ENCODE measurements around the gene STEAP1B. TPM values are rescaled to one million over a fixed set of nuclear protein-coding genes. Genes with fewer than 3 reads are reported as not detected.

The STEAP1B gene
- total RNA-seq, 2 donors from 2014 or later: 0.32 TPM; not detected in 1

DNA sequence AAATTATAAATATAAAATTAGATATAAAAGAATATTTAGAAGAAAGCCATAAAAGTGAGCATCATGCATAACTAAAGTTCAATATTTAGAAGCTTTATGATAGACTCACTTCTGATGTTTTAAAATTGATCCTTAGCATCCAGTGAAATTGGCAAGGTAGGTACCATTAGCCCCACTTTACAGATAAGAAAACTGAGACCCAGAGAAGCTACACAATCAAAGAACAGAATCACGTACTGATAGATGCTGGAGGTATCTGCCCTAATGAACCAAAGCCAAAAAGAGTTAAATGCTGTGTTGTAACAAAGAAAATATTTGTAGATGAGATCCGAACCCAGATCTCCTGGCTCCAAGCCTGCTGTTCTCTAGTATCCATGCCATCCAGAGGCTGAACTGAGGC, 100.4 kb downstream of the STEAP1B start:
- no peak for ATAC-seq (replicated peaks)
- Mint-ChIP-seq H3K9me3 (no peaks in the 10 kb centered on the region), H3K27ac (no peak overlapping the region), H3K4me3 (no peak overlapping the region), H3K27me3 (peaks cover 1% of the 10 kb centered on the region), H3K4me1 (peaks cover 9% of the 10 kb centered on the region), H3K36me3 (ENCODE audit: low read depth) (no peaks in the 10 kb centered on the region)

- H3K4me1 Mint-ChIP-seq: peaks cover 9% of the 10 kb centered on the region
- H3K27me3 Mint-ChIP-seq: peaks cover 4% of the 10 kb centered on the region
- no peak overlapping the region for H3K27ac Mint-ChIP-seq
- ATAC-seq (replicated peaks): no peak
- no peak overlapping the region for H3K4me3 Mint-ChIP-seq
- no peaks in the 10 kb centered on the region for H3K36me3 Mint-ChIP-seq (ENCODE audit: low read depth)
- no peaks in the 10 kb centered on the region for H3K9me3 Mint-ChIP-seq
Measured at GRCh38 chr7:22399091-22399490, 100.9 kb downstream of the STEAP1B start.

DNA sequence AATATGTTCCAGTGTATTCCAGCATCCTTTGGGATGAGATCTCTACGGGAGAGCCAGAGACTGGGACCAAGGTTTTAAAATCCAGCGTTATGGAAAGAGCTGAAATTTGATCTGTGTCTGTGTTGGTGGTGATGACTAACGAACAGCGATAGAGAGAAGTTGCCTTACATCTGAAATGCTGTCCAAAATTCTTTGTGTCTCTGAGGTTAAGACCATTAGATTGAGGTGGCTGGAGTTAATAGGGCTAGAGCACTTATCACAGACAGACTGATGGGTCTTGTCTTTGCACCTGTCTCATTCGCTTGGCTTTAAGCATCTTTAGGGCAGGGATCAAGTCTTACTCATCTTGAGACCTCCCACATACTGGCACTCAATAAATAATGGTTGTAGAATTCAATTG, 102.0 kb downstream of the STEAP1B start:
- H3K27me3 Mint-ChIP-seq: peaks cover 9% of the 10 kb centered on the region
- no peaks in the 10 kb centered on the region for H3K9me3 Mint-ChIP-seq
- H3K4me3 Mint-ChIP-seq: no peak overlapping the region
- H3K36me3 Mint-ChIP-seq (ENCODE audit: low read depth): no peaks in the 10 kb centered on the region
- no peak overlapping the region for H3K27ac Mint-ChIP-seq
- ATAC-seq (replicated peaks): no peak
- H3K4me1 Mint-ChIP-seq: peaks cover 4% of the 10 kb centered on the region

- Mint-ChIP-seq H3K4me3 (no peak overlapping the region), H3K9me3 (no peaks in the 10 kb centered on the region), H3K36me3 (ENCODE audit: low read depth) (no peaks in the 10 kb centered on the region), H3K27ac (no peak overlapping the region), H3K27me3 (peaks cover 9% of the 10 kb centered on the region), H3K4me1 (no peaks in the 10 kb centered on the region)
- no peak for ATAC-seq (replicated peaks)
Measured at GRCh38 chr7:22395222-22395621, 104.8 kb downstream of the STEAP1B start.

DNA sequence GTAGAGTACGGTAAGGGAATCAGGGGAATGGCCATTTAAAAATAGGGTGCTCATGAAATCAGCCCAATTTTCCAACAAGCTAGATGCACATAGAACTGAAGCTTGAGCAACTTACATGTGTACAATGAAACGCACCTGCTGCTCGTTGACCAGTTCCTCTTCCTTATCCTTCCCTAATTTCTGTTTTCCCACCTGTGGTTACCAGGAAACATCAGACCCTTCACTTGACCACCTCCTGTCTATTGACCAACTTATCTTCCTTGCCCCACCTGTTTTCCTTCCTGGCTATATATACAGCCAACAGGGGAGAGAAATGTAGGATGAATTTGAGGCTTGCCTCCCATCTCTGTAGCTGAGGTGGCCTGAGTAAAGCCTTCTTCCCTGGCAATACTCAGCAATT, 105.2 kb downstream of the STEAP1B start:
- no peak for ATAC-seq (replicated peaks)
- Mint-ChIP-seq H3K9me3 (no peaks in the 10 kb centered on the region), H3K4me3 (no peak overlapping the region), H3K36me3 (ENCODE audit: low read depth) (no peaks in the 10 kb centered on the region), H3K4me1 (no peaks in the 10 kb centered on the region), H3K27ac (no peak overlapping the region), H3K27me3 (peaks cover 9% of the 10 kb centered on the region)

- H3K36me3 Mint-ChIP-seq (ENCODE audit: low read depth): no peaks in the 10 kb centered on the region
- peaks cover 9% of the 10 kb centered on the region for H3K27me3 Mint-ChIP-seq
Measured at GRCh38 chr7:22393913-22394729, 105.9 kb downstream of the STEAP1B start.

DNA sequence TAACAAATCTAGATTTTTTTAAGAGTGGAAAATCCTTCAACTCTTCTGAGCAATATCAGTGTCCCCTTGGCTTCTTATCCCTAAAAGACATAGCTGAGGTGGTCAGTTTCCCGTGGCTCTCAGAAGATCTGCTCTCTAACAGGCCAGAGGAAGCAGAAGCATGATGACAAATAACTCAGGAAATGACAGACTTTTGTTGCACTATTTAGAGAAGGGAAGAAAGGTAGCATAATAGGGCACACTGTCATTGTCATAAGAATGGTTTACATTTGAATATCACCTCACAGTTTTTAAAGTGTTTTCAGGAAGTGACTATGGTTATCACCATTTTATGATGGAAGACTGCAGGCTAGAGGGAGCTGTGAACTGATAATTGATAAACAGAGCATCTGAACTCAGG, 109.5 kb downstream of the STEAP1B start:
- peak; percentile 12 for ATAC-seq (replicated peaks)
- Mint-ChIP-seq H3K27me3 (peaks cover 13% of the 10 kb centered on the region), H3K27ac (no peak overlapping the region), H3K4me3 (no peak overlapping the region), H3K9me3 (no peaks in the 10 kb centered on the region), H3K4me1 (no peaks in the 10 kb centered on the region), H3K36me3 (ENCODE audit: low read depth) (no peaks in the 10 kb centered on the region)

More at GRCh38 chr7:22393913-22394729, 105.9 kb downstream of the STEAP1B start:
- Mint-ChIP-seq H3K4me3 (no peak overlapping the region), H3K4me1 (no peaks in the 10 kb centered on the region), H3K27ac (no peak overlapping the region), H3K9me3 (no peaks in the 10 kb centered on the region)
- no peak for ATAC-seq (replicated peaks)

DNA sequence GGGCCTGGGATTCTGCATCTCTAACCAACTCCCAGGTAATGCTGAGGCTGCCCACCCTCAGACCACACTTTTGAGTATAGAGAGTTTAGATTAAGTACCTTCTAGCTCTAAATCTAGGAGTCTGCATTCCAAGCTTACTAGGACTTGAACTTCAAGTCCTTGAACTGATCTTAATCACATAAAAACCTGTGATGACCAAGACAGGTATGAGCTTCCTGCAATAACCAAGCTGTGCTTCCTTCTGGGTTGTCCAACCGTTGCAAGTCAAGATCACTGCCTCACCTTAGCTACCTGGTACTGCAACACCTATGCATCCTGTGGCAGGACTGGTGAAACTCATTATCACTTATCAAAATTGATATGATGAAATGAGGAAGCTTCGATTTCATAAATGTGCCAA, 110.1 kb downstream of the STEAP1B start:
- Mint-ChIP-seq H3K9me3 (no peaks in the 10 kb centered on the region), H3K27ac (no peak overlapping the region), H3K36me3 (ENCODE audit: low read depth) (no peaks in the 10 kb centered on the region), H3K4me3 (no peak overlapping the region), H3K4me1 (no peaks in the 10 kb centered on the region), H3K27me3 (peaks cover 13% of the 10 kb centered on the region)
- ATAC-seq (replicated peaks): no peak

DNA sequence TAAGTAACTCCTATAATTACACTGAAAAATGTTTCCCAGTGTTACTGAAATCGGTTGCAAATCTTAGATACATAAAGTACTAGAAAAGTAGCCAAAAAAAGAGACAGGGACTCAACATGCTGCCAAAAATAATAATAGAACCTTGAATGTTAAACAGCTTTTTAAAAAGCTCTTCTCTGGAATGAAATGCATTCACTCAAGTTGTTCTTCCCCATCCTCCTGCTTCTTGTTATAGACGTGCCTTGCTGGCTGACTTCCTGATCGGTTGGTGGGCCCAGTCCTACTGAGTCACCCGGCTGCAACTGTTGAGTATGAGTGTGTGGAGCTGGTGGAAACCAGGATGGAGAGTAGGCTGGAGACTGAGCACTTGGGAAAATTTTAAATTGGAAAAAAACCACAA, 112.4 kb downstream of the STEAP1B start:
- Mint-ChIP-seq H3K36me3 (ENCODE audit: low read depth) (no peaks in the 10 kb centered on the region), H3K27me3 (peaks cover 5% of the 10 kb centered on the region)

DNA sequence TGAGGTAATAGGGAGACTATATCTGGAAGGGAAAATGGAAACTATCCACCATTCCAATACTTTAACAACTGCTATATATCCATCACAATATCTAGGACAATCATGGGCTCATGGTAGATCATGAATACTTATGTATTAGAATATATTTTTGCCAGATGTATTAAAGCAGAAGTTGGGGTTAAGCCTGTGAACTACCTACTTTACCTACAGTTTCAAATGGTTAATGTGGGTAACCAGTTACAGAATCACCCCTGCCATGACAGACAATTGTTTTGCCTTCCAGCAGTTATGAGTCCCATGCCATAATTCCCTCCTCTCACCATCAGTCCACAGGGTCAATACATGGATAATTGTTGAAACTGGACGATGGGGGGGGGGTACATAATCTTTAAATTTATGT, 113.1 kb downstream of the STEAP1B start:
- no peaks in the 10 kb centered on the region for H3K36me3 Mint-ChIP-seq (ENCODE audit: low read depth)
- peaks cover 7% of the 10 kb centered on the region for H3K27me3 Mint-ChIP-seq
- H3K4me3 Mint-ChIP-seq: no peak overlapping the region
- H3K9me3 Mint-ChIP-seq: no peaks in the 10 kb centered on the region
- ATAC-seq (replicated peaks): no peak
- no peaks in the 10 kb centered on the region for H3K4me1 Mint-ChIP-seq
- H3K27ac Mint-ChIP-seq: no peak overlapping the region

More for the DNA sequence above, 112.4 kb downstream of the STEAP1B start:
- H3K4me3 Mint-ChIP-seq: no peak overlapping the region
- no peak overlapping the region for H3K27ac Mint-ChIP-seq
- no peak for ATAC-seq (replicated peaks)
- no peaks in the 10 kb centered on the region for H3K9me3 Mint-ChIP-seq
- H3K4me1 Mint-ChIP-seq: no peaks in the 10 kb centered on the region

DNA sequence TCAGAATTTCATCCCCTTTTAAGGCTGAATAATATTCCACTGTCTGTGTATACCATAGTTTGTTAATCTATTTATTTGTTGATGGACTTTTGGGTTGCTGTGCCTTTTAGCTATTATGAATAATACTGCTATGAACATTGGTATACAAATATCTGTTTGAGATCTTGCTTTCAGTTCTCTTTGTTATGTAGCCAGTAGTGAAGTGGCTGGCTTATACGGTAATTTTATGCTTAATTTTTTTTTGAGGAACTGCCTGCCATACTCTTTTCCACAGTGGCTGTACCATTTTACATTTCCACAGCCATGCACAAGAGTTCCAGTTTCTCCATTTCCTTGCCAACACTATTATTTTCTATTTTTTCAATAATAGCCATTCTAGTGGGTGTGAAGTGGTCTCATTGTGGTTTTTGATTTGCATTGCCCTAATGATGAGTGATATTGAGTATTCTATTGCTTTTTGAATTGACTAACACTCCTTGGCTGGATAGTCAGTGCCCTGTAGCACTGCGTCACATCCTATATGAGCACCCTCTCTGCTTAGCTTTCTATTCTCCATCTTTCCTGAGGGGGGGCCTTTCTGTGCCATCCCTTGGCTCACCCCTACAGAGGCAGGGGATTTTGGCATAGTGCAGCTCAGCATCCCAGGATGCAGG, 113.7 kb downstream of the STEAP1B start:
- no peaks in the 10 kb centered on the region for H3K9me3 Mint-ChIP-seq
- H3K4me1 Mint-ChIP-seq: no peaks in the 10 kb centered on the region
- H3K36me3 Mint-ChIP-seq (ENCODE audit: low read depth): no peaks in the 10 kb centered on the region
- no peak overlapping the region for H3K27ac Mint-ChIP-seq
- peaks cover 7% of the 10 kb centered on the region for H3K27me3 Mint-ChIP-seq
- ATAC-seq (replicated peaks): no peak
- H3K4me3 Mint-ChIP-seq: no peak overlapping the region

- no peak overlapping the region for H3K4me3 Mint-ChIP-seq
- ATAC-seq (replicated peaks): no peak
- peaks cover 10% of the 10 kb centered on the region for H3K27me3 Mint-ChIP-seq
- H3K36me3 Mint-ChIP-seq (ENCODE audit: low read depth): no peaks in the 10 kb centered on the region
- no peaks in the 10 kb centered on the region for H3K9me3 Mint-ChIP-seq
- H3K27ac Mint-ChIP-seq: no peak overlapping the region
- H3K4me1 Mint-ChIP-seq: no peaks in the 10 kb centered on the region
Measured at GRCh38 chr7:22385326-22385725, 114.7 kb downstream of the STEAP1B start.

DNA sequence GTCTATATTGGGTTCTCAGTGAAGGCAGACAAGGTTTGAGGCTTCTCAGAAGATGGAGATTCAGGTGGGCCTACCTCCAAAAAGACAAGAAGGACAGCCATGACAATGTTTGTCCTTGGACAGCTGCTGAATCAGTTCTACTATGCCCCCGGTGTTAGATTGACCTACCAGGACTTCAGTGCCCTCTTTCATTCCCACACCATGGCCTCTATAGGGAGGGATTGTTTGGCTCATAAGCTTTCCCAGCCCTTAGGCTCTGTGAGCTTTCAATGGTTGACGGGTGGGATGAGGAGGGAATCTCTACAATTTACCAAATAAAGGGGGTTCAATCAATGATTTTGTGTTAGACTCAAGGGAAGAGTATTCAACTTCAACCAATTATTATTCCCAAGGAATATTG, 119.7 kb downstream of the STEAP1B start:
- no peaks in the 10 kb centered on the region for H3K9me3 Mint-ChIP-seq
- H3K4me3 Mint-ChIP-seq: no peak overlapping the region
- peaks cover 15% of the 10 kb centered on the region for H3K27me3 Mint-ChIP-seq
- no peak overlapping the region for H3K27ac Mint-ChIP-seq
- ATAC-seq (replicated peaks): no peak
- no peaks in the 10 kb centered on the region for H3K36me3 Mint-ChIP-seq (ENCODE audit: low read depth)
- H3K4me1 Mint-ChIP-seq: no peaks in the 10 kb centered on the region

DNA sequence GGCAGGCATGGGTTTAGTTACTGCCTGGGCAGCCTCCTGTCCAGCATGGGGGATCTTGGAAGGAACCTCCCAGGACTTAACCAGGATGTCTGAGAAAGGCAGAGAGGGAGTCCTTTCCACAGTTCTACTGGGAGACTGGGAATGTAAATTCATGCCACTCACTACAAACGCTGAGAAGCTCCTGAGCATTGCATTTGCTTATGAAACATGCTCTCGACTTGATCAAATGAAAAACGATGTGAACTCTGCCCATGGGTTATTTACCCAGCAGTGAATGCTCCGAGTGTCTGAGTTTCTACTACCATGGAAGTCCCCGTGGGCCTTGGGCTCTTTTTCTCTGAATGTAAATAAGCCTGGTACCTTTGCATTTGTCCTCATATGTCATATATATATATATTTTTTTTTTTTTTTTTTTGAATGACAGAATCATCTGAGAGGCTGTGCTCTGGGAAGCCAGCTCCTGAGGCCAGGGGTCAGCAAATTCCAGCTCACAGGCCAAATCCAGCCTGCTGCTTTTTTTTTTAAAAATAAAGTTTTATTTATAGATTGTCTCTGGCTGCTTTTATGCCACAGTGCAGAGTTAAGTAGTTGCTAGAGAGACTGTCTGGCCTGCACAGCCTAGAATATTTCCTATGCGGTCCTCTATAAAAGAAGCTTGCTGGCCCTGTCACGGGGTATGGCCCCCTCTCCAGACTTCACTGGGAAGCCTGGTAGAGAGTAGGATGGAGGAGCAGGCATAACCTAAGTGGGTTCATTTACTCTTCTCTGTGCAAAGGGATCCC, 121.6 kb downstream of the STEAP1B start:
- Mint-ChIP-seq H3K4me3 (no peak overlapping the region), H3K4me1 (no peaks in the 10 kb centered on the region), H3K9me3 (no peaks in the 10 kb centered on the region), H3K27ac (no peak overlapping the region), H3K27me3 (peaks cover 15% of the 10 kb centered on the region), H3K36me3 (ENCODE audit: low read depth) (no peaks in the 10 kb centered on the region)
- ATAC-seq (replicated peaks): no peak

GRCh38 chr7:22377703-22378102, 122.3 kb downstream of the STEAP1B start:
- H3K9me3 Mint-ChIP-seq: no peaks in the 10 kb centered on the region
- H3K36me3 Mint-ChIP-seq (ENCODE audit: low read depth): no peaks in the 10 kb centered on the region

More at GRCh38 chr7:22377703-22378102, 122.3 kb downstream of the STEAP1B start:
- Mint-ChIP-seq H3K4me1 (no peaks in the 10 kb centered on the region), H3K27me3 (peaks cover 15% of the 10 kb centered on the region), H3K4me3 (no peak overlapping the region), H3K27ac (no peak overlapping the region)
- no peak for ATAC-seq (replicated peaks)

Data from activated T-helper 17 cell treated with anti-CD3 and anti-CD28 coated beads, Interleukin-2, amount 50 U/mL, for 72 hours (primary cell).